ENCODE results near the gene EPN1.

- TF ChIP-seq SP1 (IDR thresholded peaks at IDR 0.05): no peak
- no peak for TF ChIP-seq CTCF (IDR thresholded peaks at IDR 0.05; ENCODE audit: low read depth, low read length, missing input control)
- TF ChIP-seq MAX (IDR thresholded peaks at IDR 0.05): no peak
- no peak for TF ChIP-seq RAD21 (IDR thresholded peaks at IDR 0.05)
- TF ChIP-seq JUND (IDR thresholded peaks at IDR 0.05): no peak
- no peak for TF ChIP-seq REST (IDR thresholded peaks at IDR 0.05)
- TF ChIP-seq, protein P1, sequence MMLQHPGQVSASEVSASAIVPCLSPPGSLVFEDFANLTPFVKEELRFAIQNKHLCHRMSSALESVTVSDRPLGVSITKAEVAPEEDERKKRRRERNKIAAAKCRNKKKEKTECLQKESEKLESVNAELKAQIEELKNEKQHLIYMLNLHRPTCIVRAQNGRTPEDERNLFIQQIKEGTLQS (IDR thresholded peaks at IDR 0.05): no peak
- no peak for TF ChIP-seq YY1 (IDR thresholded peaks at IDR 0.05)
- no peak for TF ChIP-seq TAF1 (conservative IDR thresholded peaks at IDR 0.05)
- no peak for TF ChIP-seq EGR1 (IDR thresholded peaks at IDR 0.05; ENCODE audit: low read depth in 2 of 2)
- no peak for TF ChIP-seq HNF4G (IDR thresholded peaks at IDR 0.05)
- no peak for TF ChIP-seq GABPA (IDR thresholded peaks at IDR 0.05 in 1 of 2, conservative IDR thresholded peaks at IDR 0.05 in 1 of 2)
- TF ChIP-seq RXRA (IDR thresholded peaks at IDR 0.05): no peak
- TF ChIP-seq ZBTB33 (IDR thresholded peaks at IDR 0.05): no peak
Measured at GRCh38 chr19:55642153-55643002, 32.6 kb upstream of the EPN1 start.

All from liver (tissue), 3 donors.